VCaP (cell line): ENCODE data around the gene MOB1B.
A peak's percentile ranks its signal among the peaks of the same experiment; 100 is the strongest.

Experiments used
- H3K27ac ChIP-seq: fragments of 450-650 bp; 2 replicates; pipeline ENCODE4 v1.5.1; 2017
- TF ChIP-seq, protein P1 (sequence below): fragments of 450-650 bp; conservative IDR thresholded peaks from 2 replicates; pipeline ENCODE4 v1.5.1; 2017; ENCODE audit warnings: mild to moderate bottlenecking, moderate library complexity

Gene MOB1B

DNA sequence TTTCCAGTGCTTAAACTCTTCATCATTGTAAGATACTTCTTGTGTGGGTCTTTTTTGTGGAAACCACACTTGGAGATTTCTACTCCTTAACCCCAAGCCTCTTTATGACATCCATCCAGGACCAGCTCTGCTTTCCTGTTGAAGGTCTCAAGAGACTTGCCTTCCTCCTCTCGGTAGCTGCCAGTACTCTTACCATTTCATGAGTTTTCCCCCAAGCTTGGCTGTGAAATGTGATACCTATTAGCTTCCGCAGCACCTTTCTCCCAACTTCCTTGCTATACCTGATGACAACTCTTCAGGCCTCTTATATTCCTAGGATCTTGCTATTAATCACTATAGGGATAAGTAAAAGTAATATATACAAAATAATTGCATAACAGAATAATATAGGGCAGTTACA lies 89.4 kb downstream of the MOB1B start:
- no peak overlapping the region for H3K27ac ChIP-seq
- TF ChIP-seq, protein P1, sequence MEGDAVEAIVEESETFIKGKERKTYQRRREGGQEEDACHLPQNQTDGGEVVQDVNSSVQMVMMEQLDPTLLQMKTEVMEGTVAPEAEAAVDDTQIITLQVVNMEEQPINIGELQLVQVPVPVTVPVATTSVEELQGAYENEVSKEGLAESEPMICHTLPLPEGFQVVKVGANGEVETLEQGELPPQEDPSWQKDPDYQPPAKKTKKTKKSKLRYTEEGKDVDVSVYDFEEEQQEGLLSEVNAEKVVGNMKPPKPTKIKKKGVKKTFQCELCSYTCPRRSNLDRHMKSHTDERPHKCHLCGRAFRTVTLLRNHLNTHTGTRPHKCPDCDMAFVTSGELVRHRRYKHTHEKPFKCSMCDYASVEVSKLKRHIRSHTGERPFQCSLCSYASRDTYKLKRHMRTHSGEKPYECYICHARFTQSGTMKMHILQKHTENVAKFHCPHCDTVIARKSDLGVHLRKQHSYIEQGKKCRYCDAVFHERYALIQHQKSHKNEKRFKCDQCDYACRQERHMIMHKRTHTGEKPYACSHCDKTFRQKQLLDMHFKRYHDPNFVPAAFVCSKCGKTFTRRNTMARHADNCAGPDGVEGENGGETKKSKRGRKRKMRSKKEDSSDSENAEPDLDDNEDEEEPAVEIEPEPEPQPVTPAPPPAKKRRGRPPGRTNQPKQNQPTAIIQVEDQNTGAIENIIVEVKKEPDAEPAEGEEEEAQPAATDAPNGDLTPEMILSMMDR, result no peak

DNA sequence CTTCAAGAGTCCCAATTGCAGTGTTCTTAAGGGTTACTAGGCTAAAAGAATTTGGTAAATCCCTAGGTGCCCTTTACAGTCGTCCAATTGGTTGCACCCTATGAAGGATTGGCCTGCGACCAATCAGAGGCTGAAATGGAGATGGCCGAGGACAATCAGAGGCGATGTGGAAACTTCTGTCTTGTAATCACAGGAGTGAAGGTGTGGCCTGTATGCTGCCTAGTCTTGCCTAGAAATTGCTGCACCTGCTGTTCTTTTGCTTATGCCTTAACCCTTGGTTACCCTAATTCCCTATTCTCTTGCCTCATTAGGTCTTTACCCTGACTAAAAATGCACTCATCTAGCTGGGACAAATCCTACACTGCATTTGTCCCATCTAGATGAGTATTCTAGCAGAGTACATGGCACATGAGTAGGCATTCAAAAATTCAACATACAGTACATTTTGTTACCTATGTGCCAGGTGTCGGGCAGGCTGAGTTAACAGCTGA lies 90.3 kb downstream of the MOB1B start:
- peak overlapping the region; percentile 86 for H3K27ac ChIP-seq
- TF ChIP-seq, protein P1, result no peak

DNA sequence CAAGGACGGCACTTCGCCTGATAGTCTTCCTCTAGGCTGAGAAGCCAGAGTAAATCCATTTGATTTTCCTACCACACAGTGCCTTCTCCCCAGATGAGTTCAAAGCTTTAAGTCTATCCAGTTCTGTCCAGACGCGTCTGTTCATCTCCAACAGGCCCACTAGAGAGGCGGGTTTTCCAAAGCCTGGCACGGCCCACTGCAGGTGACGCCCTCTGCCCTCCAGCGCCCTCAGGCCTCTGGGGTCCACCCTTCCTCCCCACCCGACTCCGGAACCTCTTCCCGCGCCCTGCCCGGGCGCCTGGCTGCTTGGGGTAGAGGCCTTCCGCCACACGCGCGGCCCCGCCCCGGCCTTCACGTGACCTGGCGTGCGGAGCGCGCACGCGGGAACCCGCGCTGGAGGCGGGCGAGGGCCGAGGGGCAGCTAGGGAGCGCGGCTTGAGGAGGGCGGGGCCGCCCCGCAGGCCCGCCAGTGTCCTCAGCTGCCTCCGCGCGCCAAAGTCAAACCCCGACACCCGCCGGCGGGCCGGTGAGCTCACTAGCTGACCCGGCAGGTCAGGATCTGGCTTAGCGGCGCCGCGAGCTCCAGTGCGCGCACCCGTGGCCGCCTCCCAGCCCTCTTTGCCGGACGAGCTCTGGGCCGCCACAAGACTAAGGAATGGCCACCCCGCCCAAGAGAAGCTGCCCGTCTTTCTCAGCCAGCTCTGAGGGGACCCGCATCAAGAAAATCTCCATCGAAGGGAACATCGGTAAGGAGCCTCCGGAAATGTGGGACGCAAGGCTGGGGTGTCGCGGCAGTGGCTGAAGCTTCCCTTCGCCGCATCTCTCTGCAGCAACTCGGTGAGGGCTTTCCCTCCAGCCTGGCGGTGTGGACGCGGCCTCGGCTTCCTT lies 91.3 kb downstream of the MOB1B start, which contains the start of gene DCK:
TSS of gene DCK (plus strand) at position 469 of the 888 bp plus-strand sequence. CDS start at position 656, 187 bp downstream.
- TF ChIP-seq, protein P1, result no peak
- H3K27ac ChIP-seq, result peak within 1 kb of the TSS; percentile 86

DNA sequence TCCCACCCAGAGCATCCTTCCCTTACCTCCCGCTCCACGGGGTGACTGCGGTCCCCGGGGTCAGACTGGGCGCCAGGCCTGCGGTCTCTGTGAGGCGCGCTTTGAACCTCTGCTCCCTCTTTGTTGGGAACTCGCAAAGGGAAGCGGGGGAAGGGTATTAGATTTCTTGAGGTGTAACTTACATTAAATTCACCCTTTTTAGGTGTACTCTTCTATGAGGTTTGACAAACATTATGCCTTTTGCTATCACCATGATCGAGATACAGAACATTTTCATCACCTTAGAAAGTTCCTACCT lies 91.8 kb downstream of the MOB1B start:
- TF ChIP-seq, protein P1, result no peak
- peak overlapping the region; percentile 86 for H3K27ac ChIP-seq

DNA sequence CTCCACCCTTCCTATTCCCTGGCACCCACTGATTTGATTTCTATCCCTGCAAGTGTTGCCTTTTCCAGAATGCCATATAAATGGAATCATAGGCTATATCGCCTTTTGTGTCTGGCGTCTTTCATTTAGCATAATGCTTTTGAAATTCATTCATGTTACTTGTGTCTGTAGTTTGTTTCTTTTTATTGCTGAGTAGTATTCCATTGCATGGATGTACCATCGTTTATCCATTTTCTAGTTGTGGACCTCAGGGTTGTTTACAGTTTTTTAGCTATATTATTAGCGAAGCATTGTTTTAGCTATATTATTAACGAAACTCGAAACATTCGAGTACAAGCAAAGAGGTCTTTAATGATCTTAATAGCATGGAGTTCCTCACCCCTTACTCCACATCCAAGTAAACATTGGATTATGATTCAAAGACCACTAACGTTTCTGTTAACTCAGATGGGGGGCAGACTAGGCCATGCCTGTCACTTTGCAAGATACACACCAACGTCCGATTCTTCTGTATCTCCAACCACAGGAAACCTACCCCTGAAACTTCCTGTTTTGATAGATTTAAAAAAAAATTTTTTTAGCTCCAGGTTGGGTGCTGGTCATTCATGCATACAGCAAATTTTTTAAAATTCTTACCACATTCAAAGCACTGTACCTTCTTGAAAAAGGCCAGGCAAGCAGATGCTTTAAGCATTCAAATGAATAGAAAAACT lies 92.4 kb downstream of the MOB1B start:
- peak overlapping the region; percentile 86 for H3K27ac ChIP-seq
- TF ChIP-seq, protein P1, result no peak

DNA sequence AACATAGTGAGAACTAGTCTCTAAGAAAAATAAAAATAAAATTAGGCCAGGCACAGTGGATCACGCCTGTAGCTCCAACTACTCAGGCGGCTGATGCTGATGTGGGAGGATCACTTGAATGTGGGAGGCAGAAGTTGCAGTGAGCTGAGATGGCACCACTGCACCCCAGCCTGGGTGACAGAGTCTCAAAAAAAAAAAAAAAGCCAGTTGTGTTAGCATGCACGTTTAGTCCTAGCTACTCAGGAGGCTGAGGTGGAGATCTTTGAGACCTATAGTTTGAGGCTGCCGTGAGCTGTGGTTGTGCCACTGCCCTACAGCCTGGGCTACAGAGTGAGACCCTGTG lies 93.8 kb downstream of the MOB1B start:
- TF ChIP-seq, protein P1, result no peak
- H3K27ac ChIP-seq, result no peak overlapping the region

DNA sequence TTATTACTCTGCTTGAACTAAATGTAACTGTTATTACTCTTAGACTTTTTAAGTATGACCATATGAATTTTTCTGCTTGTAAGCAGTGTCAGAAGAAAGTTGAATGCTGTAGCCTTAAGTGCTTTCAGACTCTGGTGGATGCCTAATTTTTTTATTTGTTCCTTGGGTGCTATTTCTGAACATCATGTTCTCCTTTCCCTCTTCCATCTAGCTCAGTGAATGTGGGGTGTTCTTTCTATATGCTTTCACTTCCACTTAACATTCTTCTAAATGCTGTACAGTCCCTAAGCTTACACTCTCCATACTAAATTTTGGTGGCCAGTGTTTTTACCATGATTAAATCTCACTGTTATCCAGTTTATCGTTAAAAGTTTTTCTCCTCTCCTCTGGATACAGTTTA lies 94.9 kb downstream of the MOB1B start:
- TF ChIP-seq, protein P1, result no peak
- H3K27ac ChIP-seq, result no peak overlapping the region
